Fibroblast of skin of back (primary cell): ENCODE data around the gene POC1B.

Experiments
- DNase-seq: peaks from one replicate; pipeline ENCODE4 v3.0.0-alpha.2; 2013

The POC1B gene

GRCh38 chr12:89538897-89539296, 13.1 kb upstream of the POC1B start:
- DNase-seq, result no peak

GRCh38 chr12:89537389-89537788, 11.5 kb upstream of the POC1B start:
- no peak for DNase-seq

- DNase-seq, result peak; percentile 47
These were observed 3.9 kb upstream of the POC1B start for GRCh38 chr12:89529738-89530137.

DNA sequence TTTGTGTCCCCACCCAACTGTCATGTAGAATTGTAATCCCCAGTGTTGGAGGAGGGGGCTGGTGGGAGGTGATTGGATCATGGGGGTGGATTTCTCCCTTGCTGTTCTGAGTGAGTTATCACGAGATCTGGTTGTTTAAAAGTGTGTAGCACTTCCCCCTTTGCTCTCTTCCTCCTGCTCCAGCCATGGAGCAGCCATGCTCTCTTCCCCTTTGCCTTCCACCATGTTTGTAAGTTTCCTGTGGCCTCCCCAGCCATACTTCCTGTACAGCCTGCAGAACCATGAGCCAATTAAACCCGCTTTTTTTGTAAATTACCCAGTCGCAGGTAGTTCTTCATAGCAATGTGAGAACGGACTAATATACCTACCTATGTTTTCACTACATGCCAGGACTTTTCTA, 2.6 kb upstream of the POC1B start:
- no peak for DNase-seq

GRCh38 chr12:89525305-89525823, 483 bp downstream of the POC1B start:
- peak; percentile 16 for DNase-seq

GRCh38 chr12:89524541-89525304, 1.1 kb downstream of the POC1B start, which contains the start of gene GALNT4:
Gene GALNT4 (minus strand): TSS chr12:89524796. CDS start chr12:89524549, 247 bp downstream.
- DNase-seq, result peak; percentile 89

DNA sequence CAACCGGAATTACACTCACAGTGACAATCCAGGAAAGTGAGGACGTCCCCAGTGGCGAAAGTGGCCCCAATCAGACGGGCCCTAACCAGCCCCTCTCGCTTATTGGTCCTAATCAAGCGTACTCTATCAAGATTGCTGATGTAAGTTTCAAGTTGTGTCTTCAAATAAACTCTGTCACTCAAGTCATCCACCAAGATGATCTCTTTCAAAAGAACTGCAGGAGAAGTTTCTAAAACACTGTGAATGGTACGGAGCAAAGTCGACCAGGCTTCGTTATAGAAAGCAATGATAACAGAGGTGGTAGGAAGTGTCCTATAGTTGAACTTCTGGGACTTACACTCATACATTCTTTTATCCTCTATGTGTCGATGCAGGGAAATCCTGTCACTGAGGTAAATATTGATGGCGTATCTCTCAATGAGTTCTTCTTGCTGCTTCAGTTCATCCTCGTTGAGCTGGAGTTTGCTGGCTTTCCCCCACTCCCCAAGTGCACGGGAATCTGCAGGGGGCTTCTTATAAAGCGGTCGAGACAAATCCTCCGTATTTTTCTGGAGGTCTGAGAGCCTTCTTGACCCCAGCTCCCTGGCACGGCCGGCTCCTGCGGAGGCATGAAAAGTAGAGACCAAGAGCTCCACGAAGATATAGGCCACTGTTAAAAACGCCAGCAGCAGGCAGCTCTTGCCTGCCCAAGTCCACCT, 1.9 kb downstream of the POC1B start:
- DNase-seq, result peak; percentile 12

DNA sequence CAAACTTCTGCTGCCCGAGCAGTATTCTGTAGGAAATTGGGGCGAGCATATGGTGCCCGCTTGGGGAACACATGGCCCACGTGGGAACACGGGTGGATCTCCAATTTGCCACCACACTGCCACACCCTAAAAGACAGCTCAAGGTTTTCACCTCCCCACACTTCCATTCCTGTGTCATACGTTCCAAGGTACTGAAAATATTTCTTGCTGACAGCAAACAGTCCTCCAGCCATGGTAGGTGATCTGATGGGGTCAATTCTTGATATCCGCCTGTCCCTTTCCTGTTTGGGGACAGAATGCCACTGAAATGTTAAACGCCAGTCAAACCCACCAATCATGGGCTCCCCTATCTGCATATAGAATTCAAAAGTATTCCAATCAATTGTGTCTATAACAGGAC, 2.5 kb downstream of the POC1B start:
- DNase-seq, result no peak

GRCh38 chr12:89521364-89522223, 4.3 kb downstream of the POC1B start:
- no peak for DNase-seq

- DNase-seq, result no peak
These were observed 8.1 kb downstream of the POC1B start for GRCh38 chr12:89517720-89518119.

DNA sequence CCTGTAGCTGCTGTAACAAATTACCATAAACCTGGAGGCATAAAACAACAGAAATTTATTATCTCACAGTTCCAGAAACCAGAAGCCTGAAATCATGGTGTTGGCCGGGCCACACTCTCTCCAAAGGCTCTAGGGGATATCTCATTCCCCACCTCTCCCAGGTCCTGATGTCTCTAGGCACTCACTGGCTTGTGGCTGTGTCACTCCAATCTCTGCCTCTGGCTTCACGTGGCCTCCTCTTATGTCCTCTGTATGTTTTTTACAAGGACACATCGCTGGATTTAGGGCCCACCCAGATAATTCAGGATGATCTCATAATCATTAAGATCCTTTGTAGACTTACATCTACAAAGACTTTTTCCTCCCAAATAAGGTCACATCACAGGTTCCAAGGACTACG, 9.2 kb downstream of the POC1B start:
- no peak for DNase-seq

GRCh38 chr12:89514751-89515150, 11.1 kb downstream of the POC1B start:
- no peak for DNase-seq

GRCh38 chr12:89513544-89513943, 12.3 kb downstream of the POC1B start:
- DNase-seq, result no peak

DNA sequence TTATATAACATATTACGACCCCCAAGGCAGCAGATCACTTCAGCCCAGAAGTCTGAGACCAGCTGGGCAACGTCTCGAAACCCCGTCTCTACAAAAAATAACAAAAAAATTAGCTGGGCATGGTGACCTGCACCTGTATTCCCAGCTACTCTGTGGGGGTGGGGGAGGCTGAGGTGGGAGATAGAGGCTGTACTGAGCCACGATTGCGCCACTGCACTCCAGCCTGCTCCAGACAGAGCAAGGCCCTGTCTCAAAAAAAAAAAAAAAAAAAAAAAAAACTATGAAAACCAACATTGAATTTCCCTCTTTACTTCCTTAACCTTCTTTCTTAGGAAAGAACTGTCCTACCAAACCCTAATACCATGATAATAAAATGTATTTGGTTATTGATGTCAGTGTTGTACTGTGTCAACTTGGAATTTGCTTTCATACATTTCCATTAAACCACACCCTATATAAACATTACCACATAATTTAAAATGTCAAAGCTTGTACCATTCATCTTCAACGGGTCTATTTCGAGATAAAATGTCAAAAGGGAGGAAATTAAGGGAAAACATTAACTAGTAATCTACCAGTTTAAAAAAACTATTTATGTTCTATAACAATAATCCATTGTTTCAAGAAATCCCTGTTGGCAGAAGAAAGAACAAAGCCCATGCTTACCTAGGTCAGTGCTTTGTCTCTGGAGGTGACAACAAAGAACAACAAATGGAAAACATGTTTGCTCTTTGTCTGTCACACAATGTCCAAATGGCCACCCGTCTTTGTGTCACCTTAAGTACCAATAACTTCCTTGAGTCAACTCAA, 18.6 kb downstream of the POC1B start:
- DNase-seq, result no peak

- no peak for DNase-seq
These were observed 19.8 kb downstream of the POC1B start for GRCh38 chr12:89506050-89506449.

- DNase-seq, result peak; percentile 11
These were observed 21.1 kb downstream of the POC1B start for GRCh38 chr12:89504560-89505346.

DNA sequence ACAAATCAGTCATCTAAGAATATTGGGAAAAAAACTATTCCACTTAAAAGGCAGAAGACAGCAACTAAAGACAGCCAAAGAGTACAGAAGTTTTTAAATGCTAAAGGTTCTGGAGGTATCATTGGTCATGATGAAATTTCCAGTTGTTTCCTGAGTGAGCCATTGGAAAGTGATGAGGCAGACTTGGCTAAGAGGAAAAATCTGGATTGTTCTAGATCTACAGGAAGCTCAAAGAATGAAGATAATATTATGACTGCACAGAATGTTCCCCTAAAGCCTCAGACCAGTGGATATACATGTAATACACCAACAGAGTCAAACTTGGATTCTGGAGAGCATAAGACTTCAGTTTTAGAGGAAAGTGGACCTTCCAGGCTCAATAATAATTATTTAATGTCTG, 24.1 kb downstream of the POC1B start:
- DNase-seq, result no peak

GRCh38 chr12:89499857-89500256, 26.0 kb downstream of the POC1B start:
- no peak for DNase-seq

DNA sequence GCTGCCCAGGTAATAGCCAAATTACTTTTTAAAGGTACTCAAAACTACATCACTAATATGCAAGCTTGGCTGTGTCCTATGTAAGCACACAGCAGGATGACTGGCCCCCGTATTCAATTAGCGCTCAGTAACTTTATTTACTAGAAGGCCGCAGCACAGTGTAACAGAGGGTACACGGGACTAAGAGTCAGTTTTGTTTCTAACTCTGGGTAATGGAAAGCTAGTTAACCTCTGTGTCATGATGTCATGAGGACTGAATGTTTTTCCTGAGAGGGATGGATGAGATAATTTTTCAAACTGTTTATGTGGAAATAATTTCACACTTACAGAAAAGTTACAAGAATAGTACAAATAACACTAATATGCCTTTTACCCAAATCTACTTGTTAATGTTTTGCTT, 28.4 kb downstream of the POC1B start:
- DNase-seq, result no peak

DNA sequence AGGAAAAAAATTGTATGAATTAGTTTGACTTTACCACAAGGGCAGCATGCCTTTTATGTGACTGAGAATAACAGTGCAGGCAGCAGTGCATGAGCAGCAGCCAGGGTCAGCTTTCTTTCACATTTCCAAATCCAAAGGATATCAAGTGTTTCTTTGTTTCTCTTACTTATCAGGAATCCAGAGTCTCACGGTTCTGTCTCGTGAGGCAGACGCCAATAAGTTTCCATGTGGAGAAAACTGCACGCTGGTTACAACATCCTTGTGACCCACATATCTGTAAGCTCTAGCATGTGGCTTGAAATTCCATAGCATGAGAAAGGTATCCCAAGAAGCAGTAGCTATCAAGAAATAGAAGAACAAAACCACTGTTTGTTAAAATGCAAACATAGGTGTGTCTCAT, 28.8 kb downstream of the POC1B start:
- no peak for DNase-seq
